GM12878 (cell line): ENCODE data around the gene FGF2. TPM values are rescaled to one million over a fixed set of nuclear protein-coding genes. Genes with fewer than 3 reads are reported as not detected.

Experiments used
- ATAC-seq: fragments of 200-7000 bp; cut with Tn5 transposase; 3 replicates; pipeline ENCODE4 v1.9.1; 2020; ENCODE audit warnings: mild to moderate bottlenecking, moderate library complexity
- BruUV-seq: library from RNA; stranded (reverse); fragments of 400-500 nt; replicated peaks from 2 replicates; lab custom pipeline; 2021; lab: Mats Ljungman, UMichigan
- CTCF ChIA-PET: fragments of 300-600 bp; sonication (Branson Sonifier 250); formaldehyde crosslinking; extraction: SDS; loops from one replicate; lab custom pipeline; 2021; ENCODE audit warnings: inconsistent platforms; lab: Yijun Ruan, JAX
- POLR2A ChIA-PET: fragments of 350-600 bp; formaldehyde crosslinking; extraction: SDS; loops from one replicate; lab custom pipeline; 2021; ENCODE audit warnings: inconsistent platforms; lab: Charles Lee
- RAD21 ChIA-PET: fragments of 300-600 bp; sonication (Branson Sonifier 250); formaldehyde crosslinking; loops from one replicate; lab custom pipeline; 2023; ENCODE audit warnings: antibody characterized with exemption; ENCODE audit not compliant: unreplicated experiment; lab: Charles Lee
- SMC1A ChIA-PET: fragments of 300-600 bp; sonication (Branson Sonifier 250); formaldehyde crosslinking; loops from one replicate; lab custom pipeline; 2023; ENCODE audit not compliant: unreplicated experiment, uncharacterized antibody; lab: Charles Lee
- DNase-seq: peaks from one replicate; pipeline ENCODE4 v3.0.0-alpha.2; 2011; ENCODE audit warnings: low read depth, low spot score
- FAIRE-seq: peaks from 3 replicates; lab custom pipeline; 2011; peaks lifted over from hg19 to GRCh38; lab: Jason Lieb, UNC
- H2AFZ ChIP-seq: 2 replicates; pipeline ENCODE4 v1.6.0; 2011; ENCODE audit warnings: low read depth, low read length, control low read depth; ENCODE audit not compliant: control insufficient read depth
- H3K27ac ChIP-seq: 2 replicates; pipeline ENCODE4 v1.5.1; 2011; ENCODE audit warnings: control low read depth; ENCODE audit not compliant: control insufficient read depth, insufficient read depth
- H3K27me3 ChIP-seq, 2 experiments: replicated peaks in 1 of 2; 2 replicates each; pipeline versions ENCODE4 v1.6.0 to v1.6.1; 2011; ENCODE audit warnings: low read length in 1 of 2; ENCODE audit not compliant: control insufficient read depth in 2 of 2, insufficient read depth in 2 of 2
- H3K36me3 ChIP-seq, 2 experiments: 2 replicates each; pipeline ENCODE4 v1.5.1; 2011; ENCODE audit warnings: low read length in 1 of 2; ENCODE audit not compliant: control insufficient read depth in 2 of 2, insufficient read depth in 2 of 2
- H3K4me1 ChIP-seq: 2 replicates; pipeline ENCODE4 v1.6.1; 2011; ENCODE audit warnings: mild to moderate bottlenecking, low read length, moderate library complexity, mixed read lengths; ENCODE audit not compliant: control insufficient read depth, insufficient read depth
- H3K4me2 ChIP-seq: 2 replicates; pipeline ENCODE4 v1.6.0; 2011; ENCODE audit warnings: control low read depth; ENCODE audit not compliant: control insufficient read depth, insufficient read depth
- H3K4me3 ChIP-seq: fragments of 200-600 bp; sonication (generic); 2 replicates; pipeline ENCODE4 v1.5.1; 2016
- H3K79me2 ChIP-seq: 2 replicates; pipeline ENCODE4 v1.6.0; 2011; ENCODE audit warnings: low read length; ENCODE audit not compliant: control insufficient read depth, insufficient read depth
- H3K9ac ChIP-seq: 2 replicates; pipeline ENCODE4 v1.8.0; 2011; ENCODE audit warnings: low read length, control low read depth, mixed read lengths; ENCODE audit not compliant: control insufficient read depth, insufficient read depth
- H3K9me3 ChIP-seq: replicated peaks from 3 replicates; pipeline ENCODE4 v1.5.1; 2011; ENCODE audit warnings: mild to moderate bottlenecking, low read length; ENCODE audit not compliant: control insufficient read depth, insufficient read depth
- H4K20me1 ChIP-seq: 2 replicates; pipeline ENCODE4 v1.6.0; 2011; ENCODE audit not compliant: control insufficient read depth, insufficient read depth
- CBX3 ChIP-seq: fragments of 200-600 bp; sonication (generic); IDR thresholded peaks from 2 replicates; pipeline ENCODE4 v1.6.1; 2016; ENCODE audit warnings: low read depth, borderline replicate concordance
- EED ChIP-seq: sonication (generic); IDR thresholded peaks from 2 replicates; pipeline ENCODE4 v1.6.1; 2016; ENCODE audit warnings: antibody characterized with exemption, low read depth
- EP300 ChIP-seq, 2 experiments: fragments of 150-350 bp in 1 of 2; IDR thresholded peaks; 2 replicates each; pipeline ENCODE4 v1.6.1; 2011 to 2012; ENCODE audit warnings: low read depth in 2 of 2, low read length in 2 of 2, borderline replicate concordance in 1 of 2, improper control_type of control experiment in 1 of 2, inconsistent platforms in 1 of 2; ENCODE audit not compliant: control insufficient read depth in 1 of 2
- HDAC6 ChIP-seq: fragments of 200-600 bp; sonication (generic); IDR thresholded peaks from one replicate; pipeline ENCODE4 v1.8.0; 2017; ENCODE audit warnings: antibody characterized with exemption; ENCODE audit not compliant: unreplicated experiment
- KAT2A ChIP-seq: conservative IDR thresholded peaks from 2 replicates; pipeline ENCODE4 v1.6.1; 2011; ENCODE audit warnings: low read depth, low read length; ENCODE audit not compliant: control insufficient read depth
- NFYB ChIP-seq: IDR thresholded peaks from 2 replicates; pipeline ENCODE4 v1.6.1; 2011; ENCODE audit warnings: low read depth, mild to moderate bottlenecking, low read length, improper control_type of control experiment, moderate library complexity; ENCODE audit not compliant: insufficient read depth
- RAD51 ChIP-seq: fragments of 450-650 bp; IDR thresholded peaks from 2 replicates; pipeline ENCODE4 v1.6.1; 2016; ENCODE audit warnings: moderate library complexity, mild to moderate bottlenecking, inconsistent platforms
- SP1 ChIP-seq: IDR thresholded peaks from one replicate; pipeline ENCODE4 v1.6.1; 2011; ENCODE audit warnings: low read depth, low read length
- TBL1XR1 ChIP-seq: IDR thresholded peaks from 2 replicates; pipeline ENCODE4 v1.6.1; 2012; ENCODE audit warnings: low read depth, low read length, improper control_type of control experiment
- ZBTB4 ChIP-seq: fragments of 450-650 bp; formaldehyde crosslinking; IDR thresholded peaks from 2 replicates; pipeline ENCODE4 v1.4.0; 2022; ENCODE audit warnings: mild to moderate bottlenecking, moderate library complexity
- ZNF217 ChIP-seq: fragments of 450-650 bp; IDR thresholded peaks from 2 replicates; pipeline ENCODE4 v1.6.1; 2017; ENCODE audit warnings: antibody characterized with exemption, mild to moderate bottlenecking
- WGBS: methylation state at CpG from one replicate; pipeline ENCODE4 v1.1.6; 2016; ENCODE audit warnings: low lambda C conversion rate; ENCODE audit not compliant: insufficient replicate concordance, insufficient coverage; ENCODE audit errors: missing lambda C conversion rate; 5-methylcytosine and 5-hydroxymethylcytosine counted together
- in situ Hi-C: fragments of 300-500 bp; cut with MboI; formaldehyde crosslinking; loops from 9 replicates; pipeline ENCODE4 v1.14.3; 2018; ENCODE audit warnings: mixed read lengths
- intact Hi-C: fragments of 100-400 bp; cut with micrococcal nuclease; formaldehyde crosslinking; loops from one replicate; pipeline ENCODE4 v1.14.2; 2022; ENCODE audit not compliant: unreplicated experiment
- polyA plus RNA-seq, 11 experiments: library from polyadenylated mRNA; depleted of rRNA in 4 of 11; unstranded in 6 of 11; stranded (reverse) in 5 of 11; fragments of >200 nt; fragmentation: Nextera tagmentation in 4 of 11; fragmentation: Illumina TruSeq in 1 of 11; extraction: Ambion mirVana in 4 of 11; extraction: Trizol in 1 of 11; gene quantifications; 1 replicate in 1 of 11; 2 replicates in 10 of 11; pipeline versions ENCODE4 v1.2.1 to v1.2.3, GENCODE V29; 2011 to 2016; ENCODE audit warnings: inconsistent platforms in 2 of 11, missing spikeins in 2 of 11, low read depth in 1 of 11
- total RNA-seq, 4 experiments: library from RNA; depleted of rRNA in 3 of 4; stranded (reverse); fragments of >200 nt in 3 of 4; fragmentation: Illumina TruSeq in 1 of 4; extraction: Trizol in 1 of 4; gene quantifications; 2 replicates each; pipeline versions ENCODE4 v1.2.1 to v1.2.3, GENCODE V29; 2013 to 2021
- TF ChIP-seq, protein P1 (sequence below): IDR thresholded peaks from 2 replicates; pipeline ENCODE4 v1.6.1; 2011; ENCODE audit warnings: mild to moderate bottlenecking, low read depth, low read length, moderate library complexity; ENCODE audit not compliant: insufficient replicate concordance
- TF ChIP-seq, protein P2 (sequence below), 3 experiments: IDR thresholded peaks in 2 of 3; conservative IDR thresholded peaks in 1 of 3; 2 replicates each; pipeline ENCODE4 v1.5.1; 2011; ENCODE audit warnings: low read depth in 3 of 3, low read length in 3 of 3, mild to moderate bottlenecking in 3 of 3, control low read depth in 2 of 3, moderate library complexity in 2 of 3, inconsistent platforms in 1 of 3, mixed read lengths in 1 of 3; ENCODE audit not compliant: control insufficient read depth in 2 of 3, insufficient read depth in 1 of 3; ENCODE audit errors: extremely low read depth in 1 of 3
- TF ChIP-seq, protein P3 (sequence below): fragments of 450-650 bp; IDR thresholded peaks from 2 replicates; pipeline ENCODE4 v1.6.1; 2017; ENCODE audit warnings: mild to moderate bottlenecking

FGF2 gene
- total and polyA plus RNA-seq, 10 of the 15 experiments (the other 5 are each of a cell fraction or from before 2014, with no cell fraction given), result 0.13 to 1.7 (median 0.25) TPM

DNA sequence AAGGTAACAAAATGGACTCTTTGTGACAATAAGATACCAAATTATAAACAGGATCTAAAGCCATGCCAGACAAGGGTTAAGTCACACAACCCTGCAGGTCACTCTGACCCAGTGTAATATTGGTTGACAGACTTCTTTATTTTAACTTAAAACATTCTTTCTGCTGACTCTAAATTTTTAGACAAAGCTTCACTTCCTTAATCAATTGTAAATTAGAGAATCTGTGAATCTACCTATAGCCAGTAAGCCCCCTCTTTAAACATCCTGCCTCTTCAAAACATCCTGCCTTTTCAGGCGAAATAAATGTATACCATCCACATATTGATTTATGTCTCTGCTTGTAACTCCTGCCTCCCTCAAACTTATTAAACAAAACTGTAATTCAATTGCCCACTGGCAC, 81.6 kb downstream of the FGF2 start:
- Histone ChIP-seq H3K79me2 (no peaks in the 10 kb centered on the region), H3K4me3 (no peak overlapping the region), H3K27me3 (no peaks in the 10 kb centered on the region), H3K4me1 (no peaks in the 10 kb centered on the region), H3K9ac (no peak overlapping the region), H3K27ac (no peak overlapping the region), H3K36me3 (no peaks in the 10 kb centered on the region), H4K20me1 (no peaks in the 10 kb centered on the region), H3K4me2 (no peak overlapping the region), H3K9me3 (no peaks in the 10 kb centered on the region), H2AFZ (no peak overlapping the region)
- FAIRE-seq, result no peak
- RAD21 ChIA-PET, result no interaction called here
- in situ Hi-C loops (no loop called here), intact Hi-C loops (no loop called here)
- ATAC-seq, result no peak
- no TSS peak for BruUV-seq
- SMC1A ChIA-PET, result no interaction called here
- CTCF ChIA-PET, result interaction anchor here (0.8 kb wide), 1 partner anchor 150 kb away, joined by 3 read pairs; no protein-coding TSS in a partner anchor
- POLR2A ChIA-PET, result no interaction called here
- DNase-seq, result no peak
- 90% methylated on average over 1 of the region's 1 CpG for WGBS
- TF ChIP-seq, protein P1, sequence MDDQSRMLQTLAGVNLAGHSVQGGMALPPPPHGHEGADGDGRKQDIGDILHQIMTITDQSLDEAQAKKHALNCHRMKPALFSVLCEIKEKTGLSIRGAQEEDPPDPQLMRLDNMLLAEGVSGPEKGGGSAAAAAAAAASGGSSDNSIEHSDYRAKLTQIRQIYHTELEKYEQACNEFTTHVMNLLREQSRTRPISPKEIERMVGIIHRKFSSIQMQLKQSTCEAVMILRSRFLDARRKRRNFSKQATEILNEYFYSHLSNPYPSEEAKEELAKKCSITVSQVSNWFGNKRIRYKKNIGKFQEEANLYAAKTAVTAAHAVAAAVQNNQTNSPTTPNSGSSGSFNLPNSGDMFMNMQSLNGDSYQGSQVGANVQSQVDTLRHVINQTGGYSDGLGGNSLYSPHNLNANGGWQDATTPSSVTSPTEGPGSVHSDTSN, result no peak
- no peak for TF ChIP-seq CBX3
- no peak for TF ChIP-seq NFYB
- TF ChIP-seq, protein P2, sequence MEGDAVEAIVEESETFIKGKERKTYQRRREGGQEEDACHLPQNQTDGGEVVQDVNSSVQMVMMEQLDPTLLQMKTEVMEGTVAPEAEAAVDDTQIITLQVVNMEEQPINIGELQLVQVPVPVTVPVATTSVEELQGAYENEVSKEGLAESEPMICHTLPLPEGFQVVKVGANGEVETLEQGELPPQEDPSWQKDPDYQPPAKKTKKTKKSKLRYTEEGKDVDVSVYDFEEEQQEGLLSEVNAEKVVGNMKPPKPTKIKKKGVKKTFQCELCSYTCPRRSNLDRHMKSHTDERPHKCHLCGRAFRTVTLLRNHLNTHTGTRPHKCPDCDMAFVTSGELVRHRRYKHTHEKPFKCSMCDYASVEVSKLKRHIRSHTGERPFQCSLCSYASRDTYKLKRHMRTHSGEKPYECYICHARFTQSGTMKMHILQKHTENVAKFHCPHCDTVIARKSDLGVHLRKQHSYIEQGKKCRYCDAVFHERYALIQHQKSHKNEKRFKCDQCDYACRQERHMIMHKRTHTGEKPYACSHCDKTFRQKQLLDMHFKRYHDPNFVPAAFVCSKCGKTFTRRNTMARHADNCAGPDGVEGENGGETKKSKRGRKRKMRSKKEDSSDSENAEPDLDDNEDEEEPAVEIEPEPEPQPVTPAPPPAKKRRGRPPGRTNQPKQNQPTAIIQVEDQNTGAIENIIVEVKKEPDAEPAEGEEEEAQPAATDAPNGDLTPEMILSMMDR (IDR thresholded peaks at IDR 0.05 in 2 of 3, conservative IDR thresholded peaks at IDR 0.05 in 1 of 3; ENCODE audit: control insufficient read depth in 2 of 3, extremely low read depth in 1 of 3, insufficient read depth in 1 of 3, low read depth in 3 of 3, low read length in 3 of 3), result no peak
- TF ChIP-seq TBL1XR1, result no peak
- TF ChIP-seq, protein P3, sequence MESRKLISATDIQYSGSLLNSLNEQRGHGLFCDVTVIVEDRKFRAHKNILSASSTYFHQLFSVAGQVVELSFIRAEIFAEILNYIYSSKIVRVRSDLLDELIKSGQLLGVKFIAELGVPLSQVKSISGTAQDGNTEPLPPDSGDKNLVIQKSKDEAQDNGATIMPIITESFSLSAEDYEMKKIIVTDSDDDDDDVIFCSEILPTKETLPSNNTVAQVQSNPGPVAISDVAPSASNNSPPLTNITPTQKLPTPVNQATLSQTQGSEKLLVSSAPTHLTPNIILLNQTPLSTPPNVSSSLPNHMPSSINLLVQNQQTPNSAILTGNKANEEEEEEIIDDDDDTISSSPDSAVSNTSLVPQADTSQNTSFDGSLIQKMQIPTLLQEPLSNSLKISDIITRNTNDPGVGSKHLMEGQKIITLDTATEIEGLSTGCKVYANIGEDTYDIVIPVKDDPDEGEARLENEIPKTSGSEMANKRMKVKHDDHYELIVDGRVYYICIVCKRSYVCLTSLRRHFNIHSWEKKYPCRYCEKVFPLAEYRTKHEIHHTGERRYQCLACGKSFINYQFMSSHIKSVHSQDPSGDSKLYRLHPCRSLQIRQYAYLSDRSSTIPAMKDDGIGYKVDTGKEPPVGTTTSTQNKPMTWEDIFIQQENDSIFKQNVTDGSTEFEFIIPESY, result no peak
- TF ChIP-seq ZBTB4 (CRISPR knock-in tag), result no peak
- no peak for TF ChIP-seq HDAC6
- no peak for TF ChIP-seq SP1
- TF ChIP-seq KAT2A, result no peak
- no peak for TF ChIP-seq RAD51
- TF ChIP-seq EED, result no peak
- no peak for TF ChIP-seq ZNF217
- no peak for TF ChIP-seq EP300 (IDR thresholded peaks at IDR 0.05; ENCODE audit: borderline replicate concordance in 1 of 2, control insufficient read depth in 1 of 2, low read depth in 2 of 2, low read length in 2 of 2)
